GM12878 (cell line): ENCODE data around the gene BRCA2. TPM values are rescaled to one million over a fixed set of nuclear protein-coding genes. Genes with fewer than 3 reads are reported as not detected.

ENCODE experiments used
- ATAC-seq: fragments of 200-7000 bp; cut with Tn5 transposase; 3 replicates; pipeline ENCODE4 v1.9.1; 2020; ENCODE audit warnings: mild to moderate bottlenecking, moderate library complexity
- BruUV-seq: library from RNA; stranded (reverse); fragments of 400-500 nt; replicated peaks from 2 replicates; lab custom pipeline; 2021; lab: Mats Ljungman, UMichigan
- CTCF ChIA-PET: fragments of 300-600 bp; sonication (Branson Sonifier 250); formaldehyde crosslinking; extraction: SDS; loops from one replicate; lab custom pipeline; 2021; ENCODE audit warnings: inconsistent platforms; lab: Yijun Ruan, JAX
- POLR2A ChIA-PET: fragments of 350-600 bp; formaldehyde crosslinking; extraction: SDS; loops from one replicate; lab custom pipeline; 2021; ENCODE audit warnings: inconsistent platforms; lab: Charles Lee
- RAD21 ChIA-PET: fragments of 300-600 bp; sonication (Branson Sonifier 250); formaldehyde crosslinking; loops from one replicate; lab custom pipeline; 2023; ENCODE audit warnings: antibody characterized with exemption; ENCODE audit not compliant: unreplicated experiment; lab: Charles Lee
- SMC1A ChIA-PET: fragments of 300-600 bp; sonication (Branson Sonifier 250); formaldehyde crosslinking; loops from one replicate; lab custom pipeline; 2023; ENCODE audit not compliant: unreplicated experiment, uncharacterized antibody; lab: Charles Lee
- DNase-seq: peaks from one replicate; pipeline ENCODE4 v3.0.0-alpha.2; 2011; ENCODE audit warnings: low read depth, low spot score
- FAIRE-seq: peaks from 3 replicates; lab custom pipeline; 2011; peaks lifted over from hg19 to GRCh38; lab: Jason Lieb, UNC
- H2AFZ ChIP-seq: 2 replicates; pipeline ENCODE4 v1.6.0; 2011; ENCODE audit warnings: low read depth, low read length, control low read depth; ENCODE audit not compliant: control insufficient read depth
- H3K27ac ChIP-seq: 2 replicates; pipeline ENCODE4 v1.5.1; 2011; ENCODE audit warnings: control low read depth; ENCODE audit not compliant: control insufficient read depth, insufficient read depth
- H3K27me3 ChIP-seq, 2 experiments: replicated peaks in 1 of 2; 2 replicates each; pipeline versions ENCODE4 v1.6.0 to v1.6.1; 2011; ENCODE audit warnings: low read length in 1 of 2; ENCODE audit not compliant: control insufficient read depth in 2 of 2, insufficient read depth in 2 of 2
- H3K36me3 ChIP-seq, 2 experiments: 2 replicates each; pipeline ENCODE4 v1.5.1; 2011; ENCODE audit warnings: low read length in 1 of 2; ENCODE audit not compliant: control insufficient read depth in 2 of 2, insufficient read depth in 2 of 2
- H3K4me1 ChIP-seq: 2 replicates; pipeline ENCODE4 v1.6.1; 2011; ENCODE audit warnings: mild to moderate bottlenecking, low read length, moderate library complexity, mixed read lengths; ENCODE audit not compliant: control insufficient read depth, insufficient read depth
- H3K4me2 ChIP-seq: 2 replicates; pipeline ENCODE4 v1.6.0; 2011; ENCODE audit warnings: control low read depth; ENCODE audit not compliant: control insufficient read depth, insufficient read depth
- H3K4me3 ChIP-seq: fragments of 200-600 bp; sonication (generic); 2 replicates; pipeline ENCODE4 v1.5.1; 2016
- H3K79me2 ChIP-seq: 2 replicates; pipeline ENCODE4 v1.6.0; 2011; ENCODE audit warnings: low read length; ENCODE audit not compliant: control insufficient read depth, insufficient read depth
- H3K9ac ChIP-seq: 2 replicates; pipeline ENCODE4 v1.8.0; 2011; ENCODE audit warnings: low read length, control low read depth, mixed read lengths; ENCODE audit not compliant: control insufficient read depth, insufficient read depth
- H3K9me3 ChIP-seq: replicated peaks from 3 replicates; pipeline ENCODE4 v1.5.1; 2011; ENCODE audit warnings: mild to moderate bottlenecking, low read length; ENCODE audit not compliant: control insufficient read depth, insufficient read depth
- H4K20me1 ChIP-seq: 2 replicates; pipeline ENCODE4 v1.6.0; 2011; ENCODE audit not compliant: control insufficient read depth, insufficient read depth
- ATF2 ChIP-seq: IDR thresholded peaks from 2 replicates; pipeline ENCODE4 v1.6.1; 2012; ENCODE audit warnings: low read length, inconsistent platforms
- BRCA1 ChIP-seq: IDR thresholded peaks from 2 replicates; pipeline ENCODE4 v1.6.1; 2011; ENCODE audit warnings: low read depth, low read length, improper control_type of control experiment
- CHD2 ChIP-seq: IDR thresholded peaks from 2 replicates; pipeline ENCODE4 v1.6.1; 2011; ENCODE audit warnings: low read depth, low read length, improper control_type of control experiment, borderline replicate concordance
- CUX1 ChIP-seq: IDR thresholded peaks from 2 replicates; pipeline ENCODE4 v1.6.1; 2012; ENCODE audit warnings: improper control_type of control experiment, low read depth, low read length; ENCODE audit not compliant: insufficient replicate concordance
- EZH2 ChIP-seq: IDR thresholded peaks from 2 replicates; pipeline ENCODE4 v1.6.1; 2012; ENCODE audit warnings: low read depth, mild to moderate bottlenecking, control low read depth, inconsistent platforms, low read length, borderline replicate concordance; ENCODE audit not compliant: control insufficient read depth
- HCFC1 ChIP-seq: fragments of 150-350 bp; IDR thresholded peaks from 2 replicates; pipeline ENCODE4 v1.6.1; 2014; ENCODE audit warnings: low read length
- MEF2B ChIP-seq: fragments of 450-650 bp; IDR thresholded peaks from 2 replicates; pipeline ENCODE4 v1.6.1; 2018; ENCODE audit warnings: mild to moderate bottlenecking, moderate library complexity; ENCODE audit not compliant: partially characterized antibody, poor library complexity, severe bottlenecking
- NR2C1 ChIP-seq: fragments of 450-650 bp; IDR thresholded peaks from 2 replicates; pipeline ENCODE4 v1.6.1; 2017; ENCODE audit warnings: antibody characterized with exemption, mild to moderate bottlenecking, moderate library complexity
- POLR2A ChIP-seq: IDR thresholded peaks from 2 replicates; pipeline ENCODE4 v1.6.1; 2011; ENCODE audit warnings: low read depth, mild to moderate bottlenecking, low read length
- TARDBP ChIP-seq: IDR thresholded peaks from 2 replicates; pipeline ENCODE4 v1.6.1; 2016; ENCODE audit warnings: borderline replicate concordance
- WGBS: methylation state at CpG from one replicate; pipeline ENCODE4 v1.1.6; 2016; ENCODE audit warnings: low lambda C conversion rate; ENCODE audit not compliant: insufficient replicate concordance, insufficient coverage; ENCODE audit errors: missing lambda C conversion rate; 5-methylcytosine and 5-hydroxymethylcytosine counted together
- in situ Hi-C: fragments of 300-500 bp; cut with MboI; formaldehyde crosslinking; loops from 9 replicates; pipeline ENCODE4 v1.14.3; 2018; ENCODE audit warnings: mixed read lengths
- intact Hi-C: fragments of 100-400 bp; cut with micrococcal nuclease; formaldehyde crosslinking; loops from one replicate; pipeline ENCODE4 v1.14.2; 2022; ENCODE audit not compliant: unreplicated experiment
- polyA plus RNA-seq, 11 experiments: library from polyadenylated mRNA; depleted of rRNA in 4 of 11; unstranded in 6 of 11; stranded (reverse) in 5 of 11; fragments of >200 nt; fragmentation: Nextera tagmentation in 4 of 11; fragmentation: Illumina TruSeq in 1 of 11; extraction: Ambion mirVana in 4 of 11; extraction: Trizol in 1 of 11; gene quantifications; 1 replicate in 1 of 11; 2 replicates in 10 of 11; pipeline versions ENCODE4 v1.2.1 to v1.2.3, GENCODE V29; 2011 to 2016; ENCODE audit warnings: inconsistent platforms in 2 of 11, missing spikeins in 2 of 11, low read depth in 1 of 11
- total RNA-seq, 4 experiments: library from RNA; depleted of rRNA in 3 of 4; stranded (reverse); fragments of >200 nt in 3 of 4; fragmentation: Illumina TruSeq in 1 of 4; extraction: Trizol in 1 of 4; gene quantifications; 2 replicates each; pipeline versions ENCODE4 v1.2.1 to v1.2.3, GENCODE V29; 2013 to 2021
- TF ChIP-seq, protein P1 (sequence below): fragments of 450-650 bp; IDR thresholded peaks from 2 replicates; pipeline ENCODE4 v1.6.1; 2017; ENCODE audit warnings: mild to moderate bottlenecking, low read depth, inconsistent platforms; ENCODE audit not compliant: poor library complexity, severe bottlenecking
- TF ChIP-seq, protein P2 (sequence below): fragments of 450-650 bp; formaldehyde crosslinking; IDR thresholded peaks from 2 replicates; pipeline ENCODE4 v1.5.0; 2022; ENCODE audit warnings: mild to moderate bottlenecking, missing genetic modification characterization

BRCA2 gene
- total and polyA plus RNA-seq, 10 of the 15 experiments (the other 5 are each of a cell fraction or from before 2014, with no cell fraction given) = 7.6 to 42.2 (median 23.9) TPM

DNA sequence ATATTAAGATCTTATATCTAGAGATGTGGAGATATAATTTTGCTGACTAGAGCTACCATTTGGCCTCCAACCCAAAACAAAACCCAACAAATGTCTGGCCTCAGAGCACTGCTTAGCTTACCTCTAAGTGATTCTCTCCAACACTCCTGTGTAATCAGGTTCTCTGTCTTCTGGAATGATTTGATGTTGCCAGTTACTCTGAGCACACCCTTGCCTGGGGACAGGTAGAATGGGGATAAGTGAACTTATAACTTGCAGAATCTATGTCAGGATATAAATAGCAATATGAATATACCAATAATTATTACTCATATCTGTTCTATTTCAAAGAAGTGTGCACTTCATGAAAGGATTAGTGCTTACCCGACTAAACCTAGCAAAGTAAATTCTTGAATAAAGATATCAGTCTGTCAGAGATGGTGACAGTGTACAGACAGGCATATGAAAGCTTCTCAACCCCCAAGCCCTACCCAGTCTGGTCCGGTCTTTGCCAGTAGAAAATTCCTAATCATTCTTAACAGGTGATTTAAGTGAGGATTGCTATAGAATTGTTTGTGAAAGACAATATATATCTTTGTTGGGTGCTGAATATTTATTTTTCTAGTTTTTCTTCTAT, 33.1 kb upstream of the BRCA2 start:
- ChIA-PET CTCF (no interaction called here), SMC1A (interaction anchor here (0.6 kb wide), 1 partner anchor 352 kb away, joined by 3 read pairs; no protein-coding TSS in a partner anchor), RAD21 (no interaction called here), POLR2A (no interaction called here)
- WGBS = 40% methylated on average over 2 of the region's 2 CpGs
- no peak for DNase-seq
- no peaks in the 10 kb centered on the region for H4K20me1 ChIP-seq
- H3K27me3 ChIP-seq = no peaks in the 10 kb centered on the region
- H3K27ac ChIP-seq = no peak overlapping the region
- FAIRE-seq = no peak
- no peaks in the 10 kb centered on the region for H3K4me1 ChIP-seq
- intact Hi-C loops = no loop called here
- H3K9me3 ChIP-seq = no peaks in the 10 kb centered on the region
- H3K36me3 ChIP-seq = no peaks in the 10 kb centered on the region
- no peak for ATAC-seq
- no TSS peak for BruUV-seq
- no peak overlapping the region for H3K4me2 ChIP-seq
- in situ Hi-C loops = no loop called here
- no peaks in the 10 kb centered on the region for H3K79me2 ChIP-seq
- H2AFZ ChIP-seq = no peak overlapping the region
- H3K9ac ChIP-seq = no peak overlapping the region
- no peak overlapping the region for H3K4me3 ChIP-seq
- TF ChIP-seq CUX1 (no peak), HCFC1 (no peak), ATF2 (no peak), CHD2 (no peak), TARDBP (no peak), POLR2A (no peak), EZH2 (no peak), BRCA1 (no peak), MEF2B (no peak), NR2C1 (no peak)
- TF ChIP-seq, protein P1, sequence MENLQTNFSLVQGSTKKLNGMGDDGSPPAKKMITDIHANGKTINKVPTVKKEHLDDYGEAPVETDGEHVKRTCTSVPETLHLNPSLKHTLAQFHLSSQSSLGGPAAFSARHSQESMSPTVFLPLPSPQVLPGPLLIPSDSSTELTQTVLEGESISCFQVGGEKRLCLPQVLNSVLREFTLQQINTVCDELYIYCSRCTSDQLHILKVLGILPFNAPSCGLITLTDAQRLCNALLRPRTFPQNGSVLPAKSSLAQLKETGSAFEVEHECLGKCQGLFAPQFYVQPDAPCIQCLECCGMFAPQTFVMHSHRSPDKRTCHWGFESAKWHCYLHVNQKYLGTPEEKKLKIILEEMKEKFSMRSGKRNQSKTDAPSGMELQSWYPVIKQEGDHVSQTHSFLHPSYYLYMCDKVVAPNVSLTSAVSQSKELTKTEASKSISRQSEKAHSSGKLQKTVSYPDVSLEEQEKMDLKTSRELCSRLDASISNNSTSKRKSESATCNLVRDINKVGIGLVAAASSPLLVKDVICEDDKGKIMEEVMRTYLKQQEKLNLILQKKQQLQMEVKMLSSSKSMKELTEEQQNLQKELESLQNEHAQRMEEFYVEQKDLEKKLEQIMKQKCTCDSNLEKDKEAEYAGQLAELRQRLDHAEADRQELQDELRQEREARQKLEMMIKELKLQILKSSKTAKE = no peak
- TF ChIP-seq, protein P2, sequence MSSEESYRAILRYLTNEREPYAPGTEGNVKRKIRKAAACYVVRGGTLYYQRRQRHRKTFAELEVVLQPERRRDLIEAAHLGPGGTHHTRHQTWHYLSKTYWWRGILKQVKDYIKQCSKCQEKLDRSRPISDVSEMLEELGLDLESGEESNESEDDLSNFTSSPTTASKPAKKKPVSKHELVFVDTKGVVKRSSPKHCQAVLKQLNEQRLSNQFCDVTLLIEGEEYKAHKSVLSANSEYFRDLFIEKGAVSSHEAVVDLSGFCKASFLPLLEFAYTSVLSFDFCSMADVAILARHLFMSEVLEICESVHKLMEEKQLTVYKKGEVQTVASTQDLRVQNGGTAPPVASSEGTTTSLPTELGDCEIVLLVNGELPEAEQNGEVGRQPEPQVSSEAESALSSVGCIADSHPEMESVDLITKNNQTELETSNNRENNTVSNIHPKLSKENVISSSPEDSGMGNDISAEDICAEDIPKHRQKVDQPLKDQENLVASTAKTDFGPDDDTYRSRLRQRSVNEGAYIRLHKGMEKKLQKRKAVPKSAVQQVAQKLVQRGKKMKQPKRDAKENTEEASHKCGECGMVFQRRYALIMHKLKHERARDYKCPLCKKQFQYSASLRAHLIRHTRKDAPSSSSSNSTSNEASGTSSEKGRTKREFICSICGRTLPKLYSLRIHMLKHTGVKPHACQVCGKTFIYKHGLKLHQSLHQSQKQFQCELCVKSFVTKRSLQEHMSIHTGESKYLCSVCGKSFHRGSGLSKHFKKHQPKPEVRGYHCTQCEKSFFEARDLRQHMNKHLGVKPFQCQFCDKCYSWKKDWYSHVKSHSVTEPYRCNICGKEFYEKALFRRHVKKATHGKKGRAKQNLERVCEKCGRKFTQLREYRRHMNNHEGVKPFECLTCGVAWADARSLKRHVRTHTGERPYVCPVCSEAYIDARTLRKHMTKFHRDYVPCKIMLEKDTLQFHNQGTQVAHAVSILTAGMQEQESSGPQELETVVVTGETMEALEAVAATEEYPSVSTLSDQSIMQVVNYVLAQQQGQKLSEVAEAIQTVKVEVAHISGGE (CRISPR knock-in tag) = no peak
